HFFc6 (cell line): Measurements from ENCODE around the gene PIAS1. TPM values are rescaled to one million over a fixed set of nuclear protein-coding genes. Genes with fewer than 3 reads are reported as not detected.

Experiments
- DNase-seq: peaks from one replicate; pipeline ENCODE4 v3.0.0-alpha.2; 2018
- H3K27ac Mint-ChIP-seq: 2 replicates; pipeline ENCODE4 v1.8.0; 2020; ENCODE audit warnings: mild to moderate bottlenecking, mixed read lengths
- H3K27me3 Mint-ChIP-seq: 2 replicates; pipeline ENCODE4 v1.8.0; 2021; ENCODE audit warnings: mild to moderate bottlenecking, moderate library complexity, mixed read lengths; ENCODE audit not compliant: insufficient read depth
- H3K36me3 Mint-ChIP-seq: 2 replicates; pipeline ENCODE4 v1.8.0; 2021; ENCODE audit warnings: low read depth, mixed read lengths
- H3K4me1 Mint-ChIP-seq: 2 replicates; pipeline ENCODE4 v1.8.0; 2020; ENCODE audit warnings: low read depth, mixed read lengths
- H3K4me3 Mint-ChIP-seq: 2 replicates; pipeline ENCODE4 v1.8.0; 2020; ENCODE audit warnings: mild to moderate bottlenecking, moderate library complexity, mixed read lengths
- H3K9me3 Mint-ChIP-seq: 2 replicates; pipeline ENCODE4 v1.8.0; 2020; ENCODE audit warnings: mild to moderate bottlenecking, mixed read lengths
- CTCF ChIP-seq: fragments of 200-600 bp; sonication (generic); IDR thresholded peaks from 2 replicates; pipeline ENCODE4 v1.5.0; 2021; ENCODE audit warnings: antibody characterized with exemption, mild to moderate bottlenecking
- total RNA-seq, 6 experiments: library from RNA; stranded (reverse); fragmentation: NEBNext Ultra II Directional; extraction: Animal tissue kit (Norgen Biotek cat#: 25700); gene quantifications; 2 replicates in 1 of 6; 3 replicates in 5 of 6; pipeline ENCODE4 v1.2.3, GENCODE V29; 2021

PIAS1 gene
- total RNA-seq, 6 experiments from 2014 or later: 23.7 to 31.8 (median 27.6) TPM

GRCh38 chr15:68085052-68085451 lies 30.9 kb downstream of the PIAS1 start:
- no peak for TF ChIP-seq CTCF
- H3K27ac Mint-ChIP-seq: no peak overlapping the region
- peaks cover 12% of the 10 kb centered on the region; the same call in 1 of the 2 replicates for H3K4me1 Mint-ChIP-seq
- no peak for DNase-seq
- H3K36me3 Mint-ChIP-seq: 0 out of 2 replicates have a peak, but pooled peaks cover 4% of the 10 kb centered on the region
- no peak overlapping the region for H3K4me3 Mint-ChIP-seq
- H3K27me3 Mint-ChIP-seq: no peaks in the 10 kb centered on the region
- H3K9me3 Mint-ChIP-seq: no peaks in the 10 kb centered on the region

- Mint-ChIP-seq H3K4me3 (no peak overlapping the region), H3K27ac (no peak overlapping the region), H3K27me3 (no peaks in the 10 kb centered on the region), H3K4me1 (no peaks in the 10 kb centered on the region), H3K9me3 (peaks cover 12% of the 10 kb centered on the region), H3K36me3 (peaks cover 43% of the 10 kb centered on the region)
- TF ChIP-seq CTCF: no peak
- DNase-seq: no peak
Observed at GRCh38 chr15:68091743-68092142, 37.6 kb downstream of the PIAS1 start.

GRCh38 chr15:68096099-68096498 lies 42.0 kb downstream of the PIAS1 start:
- no peak overlapping the region for H3K4me3 Mint-ChIP-seq
- DNase-seq: no peak
- no peaks in the 10 kb centered on the region for H3K27me3 Mint-ChIP-seq
- peaks cover 54% of the 10 kb centered on the region for H3K36me3 Mint-ChIP-seq
- no peak for TF ChIP-seq CTCF
- H3K9me3 Mint-ChIP-seq: peaks cover 16% of the 10 kb centered on the region
- peaks cover 14% of the 10 kb centered on the region for H3K4me1 Mint-ChIP-seq
- H3K27ac Mint-ChIP-seq: no peak overlapping the region

GRCh38 chr15:68097029-68097428 lies 42.9 kb downstream of the PIAS1 start:
- H3K4me1 Mint-ChIP-seq: peaks cover 19% of the 10 kb centered on the region
- H3K4me3 Mint-ChIP-seq: no peak overlapping the region
- H3K27ac Mint-ChIP-seq: no peak overlapping the region
- DNase-seq: no peak
- H3K9me3 Mint-ChIP-seq: peaks cover 16% of the 10 kb centered on the region
- peaks cover 55% of the 10 kb centered on the region for H3K36me3 Mint-ChIP-seq
- no peak for TF ChIP-seq CTCF
- no peaks in the 10 kb centered on the region for H3K27me3 Mint-ChIP-seq

GRCh38 chr15:68098465-68098864 lies 44.4 kb downstream of the PIAS1 start:
- peaks cover 56% of the 10 kb centered on the region for H3K36me3 Mint-ChIP-seq
- H3K9me3 Mint-ChIP-seq: peaks cover 16% of the 10 kb centered on the region
- no peak for DNase-seq
- no peak overlapping the region for H3K27ac Mint-ChIP-seq
- no peaks in the 10 kb centered on the region; the same call in 1 of the 2 replicates for H3K27me3 Mint-ChIP-seq
- peaks cover 19% of the 10 kb centered on the region for H3K4me1 Mint-ChIP-seq
- no peak for TF ChIP-seq CTCF
- no peak overlapping the region for H3K4me3 Mint-ChIP-seq

- no peaks in the 10 kb centered on the region; the same call in 1 of the 2 replicates for H3K27me3 Mint-ChIP-seq
- DNase-seq: no peak
- no peak for TF ChIP-seq CTCF
- H3K9me3 Mint-ChIP-seq: peaks cover 14% of the 10 kb centered on the region
- no peak overlapping the region; the same call in 1 of the 2 replicates for H3K27ac Mint-ChIP-seq
- H3K36me3 Mint-ChIP-seq: peaks cover 54% of the 10 kb centered on the region
- H3K4me3 Mint-ChIP-seq: no peak overlapping the region
- peaks cover 19% of the 10 kb centered on the region for H3K4me1 Mint-ChIP-seq
Observed at GRCh38 chr15:68100194-68100593, 46.1 kb downstream of the PIAS1 start.
